H1 (cell line): ENCODE measurements around the gene BTD. TPM values are rescaled to one million over a fixed set of nuclear protein-coding genes. Genes with fewer than 3 reads are reported as not detected.

Source experiments
- CTCF ChIA-PET: fragments of 300-600 bp; sonication (Branson Sonifier 250); formaldehyde crosslinking; loops from one replicate; lab custom pipeline; 2021; ENCODE audit not compliant: partially characterized antibody; lab: Charles Lee
- POLR2A ChIA-PET: fragments of 300-600 bp; sonication (Branson Sonifier 250); formaldehyde crosslinking; loops from one replicate; lab custom pipeline; 2021; ENCODE audit warnings: inconsistent platforms; ENCODE audit not compliant: partially characterized antibody; lab: Charles Lee
- DNase-seq, 2 experiments: peaks; one replicate each; pipeline versions ENCODE4 v3.0.0 to v3.0.0-alpha.2; 2010 to 2022; ENCODE audit warnings: low spot score in 2 of 2, low read depth in 1 of 2, mixed read lengths in 1 of 2
- FAIRE-seq: peaks from 2 replicates; lab custom pipeline; 2011; peaks lifted over from hg19 to GRCh38; lab: Jason Lieb, UNC
- H2AFZ ChIP-seq: 2 replicates; pipeline ENCODE4 v1.8.1; 2012; ENCODE audit warnings: low read length, inconsistent platforms
- H2AK5ac ChIP-seq: 2 replicates; pipeline ENCODE4 v1.6.1; 2013; ENCODE audit warnings: low read depth, low read length
- H2BK120ac ChIP-seq: replicated peaks from 2 replicates; pipeline ENCODE3; 2013; ENCODE audit warnings: low read depth, low read length, inconsistent platforms
- H2BK12ac ChIP-seq: 2 replicates; pipeline ENCODE4 v1.6.1; 2013; ENCODE audit warnings: low read depth, low read length
- H2BK15ac ChIP-seq: 2 replicates; pipeline ENCODE4 v1.6.1; 2013; ENCODE audit warnings: low read length
- H2BK20ac ChIP-seq: 2 replicates; pipeline ENCODE4 v1.6.1; 2013; ENCODE audit warnings: low read length
- H2BK5ac ChIP-seq: 2 replicates; pipeline ENCODE4 v1.6.1; 2013; ENCODE audit warnings: low read depth, low read length
- H3K14ac ChIP-seq: 2 replicates; pipeline ENCODE4 v1.6.1; 2013; ENCODE audit warnings: inconsistent platforms; ENCODE audit not compliant: insufficient read length
- H3K18ac ChIP-seq: 2 replicates; pipeline ENCODE4 v1.6.1; 2013; ENCODE audit warnings: low read length; ENCODE audit errors: extremely low read depth
- H3K23ac ChIP-seq: 2 replicates; pipeline ENCODE4 v1.6.1; 2013; ENCODE audit warnings: inconsistent platforms; ENCODE audit not compliant: insufficient read length
- H3K23me2 ChIP-seq: 2 replicates; pipeline ENCODE4 v1.6.1; 2013; ENCODE audit warnings: low read depth, low read length
- H3K27ac ChIP-seq: 2 replicates; pipeline ENCODE4 v1.6.1; 2011; ENCODE audit warnings: low read depth, low read length, inconsistent platforms
- H3K27me3 ChIP-seq, 4 experiments: replicated peaks in 1 of 4; 1 replicate in 1 of 4; 2 replicates in 3 of 4; pipeline versions ENCODE4 v1.6.1 to v1.8.1; 2011 to 2013; ENCODE audit warnings: low read length in 3 of 4, mild to moderate bottlenecking in 3 of 4, inconsistent platforms in 2 of 4, mixed read lengths in 2 of 4, moderate library complexity in 1 of 4; ENCODE audit not compliant: control insufficient read depth in 3 of 4, insufficient read depth in 3 of 4; ENCODE audit errors: extremely low read depth in 1 of 4
- H3K36me3 ChIP-seq, 4 experiments: 2 replicates each; pipeline versions ENCODE4 v1.6.1 to v1.8.1; 2011 to 2013; ENCODE audit warnings: mild to moderate bottlenecking in 4 of 4, low read length in 3 of 4, moderate library complexity in 2 of 4, control low read depth in 1 of 4, inconsistent platforms in 1 of 4; ENCODE audit not compliant: insufficient read depth in 4 of 4, control insufficient read depth in 2 of 4
- H3K4ac ChIP-seq: replicated peaks from 2 replicates; pipeline ENCODE3; 2013; ENCODE audit warnings: low read length, low read depth, mixed read lengths, inconsistent platforms; ENCODE audit not compliant: insufficient read length
- H3K4me1 ChIP-seq, 4 experiments: replicated peaks in 1 of 4; 1 replicate in 1 of 4; 2 replicates in 3 of 4; pipeline versions ENCODE4 v1.6.1 to v1.8.1; 2011 to 2013; ENCODE audit warnings: low read length in 3 of 4, inconsistent platforms in 2 of 4, mixed read lengths in 1 of 4; ENCODE audit not compliant: insufficient read depth in 4 of 4, control insufficient read depth in 3 of 4
- H3K4me2 ChIP-seq, 2 experiments: 2 replicates each; pipeline versions ENCODE4 v1.6.1 to v1.8.1; 2011 to 2013; ENCODE audit warnings: low read depth in 2 of 2, low read length in 2 of 2, control low read depth in 1 of 2, inconsistent platforms in 1 of 2, mild to moderate bottlenecking in 1 of 2; ENCODE audit not compliant: insufficient read depth in 1 of 2
- H3K4me3 ChIP-seq, 4 experiments: fragments of 200-600, 300-600 bp in 1 of 4; sonication (generic), shearing (Covaris generic), sonication (Bioruptor Twin) in 1 of 4; 2 replicates each; pipeline versions ENCODE4 v1.5.1 to v1.8.1; 2011 to 2016; ENCODE audit warnings: low read length in 4 of 4, low read depth in 3 of 4, control low read depth in 2 of 4, inconsistent platforms in 2 of 4, mild to moderate bottlenecking in 2 of 4, mixed read lengths in 1 of 4, moderate library complexity in 1 of 4; ENCODE audit not compliant: insufficient read depth in 2 of 4; ENCODE audit errors: extremely low read depth in 1 of 4
- H3K56ac ChIP-seq: replicated peaks from 2 replicates; pipeline ENCODE3; 2013; ENCODE audit warnings: low read depth, mild to moderate bottlenecking, mixed read lengths, low read length, inconsistent platforms; ENCODE audit not compliant: insufficient read length
- H3K79me1 ChIP-seq: 2 replicates; pipeline ENCODE4 v1.6.1; 2013; ENCODE audit warnings: low read depth, low read length, control low read depth
- H3K79me2 ChIP-seq, 2 experiments: 2 replicates each; pipeline versions ENCODE4 v1.6.1 to v1.8.1; 2012 to 2013; ENCODE audit warnings: low read length in 2 of 2, mild to moderate bottlenecking in 2 of 2, inconsistent platforms in 1 of 2; ENCODE audit not compliant: insufficient read depth in 2 of 2, control insufficient read depth in 1 of 2
- H3K9ac ChIP-seq, 4 experiments: replicated peaks in 1 of 4; 1 replicate in 1 of 4; 2 replicates in 3 of 4; pipeline versions ENCODE4 v1.6.1 to v1.8.1; 2011 to 2013; ENCODE audit warnings: low read depth in 3 of 4, low read length in 3 of 4, control low read depth in 2 of 4, mild to moderate bottlenecking in 2 of 4, moderate library complexity in 2 of 4, inconsistent platforms in 1 of 4; ENCODE audit errors: extremely low read depth in 1 of 4
- H3K9me3 ChIP-seq, 2 experiments: 2 replicates each; pipeline versions ENCODE4 v1.6.1 to v1.8.1; 2012 to 2013; ENCODE audit warnings: mild to moderate bottlenecking in 2 of 2, moderate library complexity in 2 of 2, control low read depth in 1 of 2, inconsistent platforms in 1 of 2, low read depth in 1 of 2, low read length in 1 of 2, mixed read lengths in 1 of 2; ENCODE audit not compliant: insufficient read depth in 2 of 2
- H4K20me1 ChIP-seq, 2 experiments: replicated peaks in 1 of 2; 2 replicates each; pipeline versions ENCODE3 to v1.8.1; 2011 to 2013; ENCODE audit warnings: inconsistent platforms in 2 of 2, low read length in 2 of 2, mild to moderate bottlenecking in 1 of 2; ENCODE audit not compliant: insufficient read depth in 2 of 2, control insufficient read depth in 1 of 2
- H4K5ac ChIP-seq: 2 replicates; pipeline ENCODE4 v1.6.1; 2013; ENCODE audit warnings: low read length, low read depth, mixed read lengths, inconsistent platforms; ENCODE audit not compliant: insufficient read length
- H4K8ac ChIP-seq: 2 replicates; pipeline ENCODE4 v1.8.0; 2013; ENCODE audit warnings: mild to moderate bottlenecking, moderate library complexity, low read length, inconsistent platforms; ENCODE audit not compliant: insufficient read depth; ENCODE audit errors: extremely low read depth
- H4K91ac ChIP-seq: replicated peaks from 2 replicates; pipeline ENCODE3; 2013; ENCODE audit warnings: low read length, mixed read lengths, inconsistent platforms; ENCODE audit not compliant: insufficient read length
- ASH2L ChIP-seq: fragments of 200-600, 300-600 bp; sonication (generic); IDR thresholded peaks from one replicate; pipeline ENCODE4 v1.7.1; 2017; ENCODE audit warnings: low read length
- CEBPB ChIP-seq: IDR thresholded peaks from 2 replicates; pipeline ENCODE4 v1.6.1; 2012; ENCODE audit warnings: low read depth, low read length
- E2F6 ChIP-seq: IDR thresholded peaks from 2 replicates; pipeline ENCODE4 v1.6.1; 2012; ENCODE audit warnings: inconsistent platforms
- EGR1 ChIP-seq: IDR thresholded peaks from 2 replicates; pipeline ENCODE4 v1.6.1; 2011; ENCODE audit warnings: low read depth, low read length, borderline replicate concordance
- EP300 ChIP-seq, 2 experiments: IDR thresholded peaks; 1 replicate in 1 of 2; 2 replicates in 1 of 2; pipeline ENCODE4 v1.6.1; 2011 to 2012; ENCODE audit warnings: low read depth in 2 of 2, low read length in 2 of 2, mild to moderate bottlenecking in 2 of 2, borderline replicate concordance in 1 of 2, inconsistent platforms in 1 of 2, moderate library complexity in 1 of 2
- JUND ChIP-seq: IDR thresholded peaks from 2 replicates; pipeline ENCODE4 v1.6.1; 2011; ENCODE audit warnings: mild to moderate bottlenecking, improper control_type of control experiment, low read length
- NANOG ChIP-seq: IDR thresholded peaks from 2 replicates; pipeline ENCODE4 v1.6.1; 2011; ENCODE audit warnings: low read length, low read depth, mild to moderate bottlenecking, inconsistent platforms; ENCODE audit not compliant: insufficient read depth, poor library complexity, severe bottlenecking
- NRF1 ChIP-seq: IDR thresholded peaks from 2 replicates; pipeline ENCODE4 v1.6.1; 2011; ENCODE audit warnings: mild to moderate bottlenecking, low read depth, low read length, improper control_type of control experiment
- SIX5 ChIP-seq: IDR thresholded peaks from 2 replicates; pipeline ENCODE4 v1.6.1; 2011; ENCODE audit warnings: mild to moderate bottlenecking, low read depth, low read length
- TCF12 ChIP-seq: IDR thresholded peaks from 2 replicates; pipeline ENCODE4 v1.6.1; 2011; ENCODE audit warnings: low read depth, mild to moderate bottlenecking, low read length
- WGBS, 2 experiments: shearing (Covaris generic) in 1 of 2; methylation state at CpG; one replicate each; pipeline versions ENCODE4 v1.1.6 to v1.1.7; 2013 to 2015; ENCODE audit warnings: low lambda C conversion rate in 2 of 2, mixed read lengths in 2 of 2, inconsistent platforms in 1 of 2, low coverage in 1 of 2, missing lambda C conversion rate in 1 of 2; ENCODE audit not compliant: insufficient replicate concordance in 2 of 2, insufficient coverage in 1 of 2, insufficient read length in 1 of 2; ENCODE audit errors: extremely low coverage in 1 of 2, missing lambda C conversion rate in 1 of 2; 5-methylcytosine and 5-hydroxymethylcytosine counted together
- polyA plus RNA-seq, 7 experiments: library from polyadenylated mRNA; depleted of rRNA in 3 of 7; stranded (reverse) in 5 of 7; unstranded in 2 of 7; fragments of >200 nt in 5 of 7; fragments of 200-250 nt in 2 of 7; gene quantifications; 1 replicate in 5 of 7; 2 replicates in 1 of 7; 4 replicates in 1 of 7; pipeline versions ENCODE4 v1.2.1 to v1.2.3, GENCODE V29; 2011 to 2013; ENCODE audit warnings: missing spikeins in 2 of 7, mixed read lengths in 2 of 7
- total RNA-seq: library from RNA; stranded (reverse); fragmentation: NEBNext Ultra II Directional; extraction: Animal tissue kit (Norgen Biotek cat#: 25700); gene quantifications from 2 replicates; pipeline ENCODE4 v1.2.1, GENCODE V29; 2021

Gene BTD
- total and polyA plus RNA-seq, 2 of the 8 experiments (the other 6 are each of a cell fraction or from before 2014, with no cell fraction given) = 21.8 to 36.7 TPM

- TF ChIP-seq EGR1 (no peak), CEBPB (no peak), SIX5 (no peak), JUND (no peak), EP300 (IDR thresholded peaks at IDR 0.05; ENCODE audit: borderline replicate concordance in 1 of 2, low read depth in 2 of 2, low read length in 2 of 2) (no peak), NRF1 (no peak), NANOG (no peak), E2F6 (no peak), TCF12 (no peak), ASH2L (no peak)
- no peak overlapping the region for H2BK15ac ChIP-seq
- FAIRE-seq (no peak), DNase-seq (no peak)
- peaks cover 0 to 3% (median 0%) of the 10 kb centered on the region in 4 experiments; a peak in 1 of 8 replicates for H3K36me3 ChIP-seq
- H3K9ac ChIP-seq = no peak overlapping the region
- 92% methylated on average over 6 of the region's 6 CpGs; no CpG with 5 or more reads in 1 of the 2 experiments for WGBS, 2 experiments
- H2BK5ac ChIP-seq = no peak overlapping the region
- POLR2A ChIA-PET = no interaction called here
- no peak overlapping the region for H3K23ac ChIP-seq
- H2BK20ac ChIP-seq = no peak overlapping the region
- H3K27ac ChIP-seq = no peak overlapping the region
- H4K91ac ChIP-seq = no peak overlapping the region
- H3K4me2 ChIP-seq = no peak overlapping the region
- no peak overlapping the region for H3K18ac ChIP-seq
- no peak overlapping the region for H3K56ac ChIP-seq
- H3K27me3 ChIP-seq = no peaks in the 10 kb centered on the region
- H2BK120ac ChIP-seq = no peak overlapping the region
- H3K79me2 ChIP-seq = no peaks in the 10 kb centered on the region
- H2AFZ ChIP-seq = no peak overlapping the region
- peaks cover 5 to 23% (median 9%) of the 10 kb centered on the region in 4 experiments; a peak in 6 of 7 replicates for H3K4me1 ChIP-seq
- no peaks in the 10 kb centered on the region for H3K9me3 ChIP-seq
- no peaks in the 10 kb centered on the region for H4K20me1 ChIP-seq
- CTCF ChIA-PET = interaction anchor here (0.5 kb wide), 1 partner anchor 17 kb away, joined by 3 read pairs; no protein-coding TSS in a partner anchor
- no peaks in the 10 kb centered on the region for H3K79me1 ChIP-seq
- H4K5ac ChIP-seq = no peak overlapping the region
- no peak overlapping the region for H3K4ac ChIP-seq
- no peak overlapping the region for H2AK5ac ChIP-seq
- no peak overlapping the region for H3K14ac ChIP-seq
- no peaks in the 10 kb centered on the region for H3K23me2 ChIP-seq
- H4K8ac ChIP-seq = no peak overlapping the region
- no peak overlapping the region for H2BK12ac ChIP-seq
- H3K4me3 ChIP-seq = no peak overlapping the region
These were observed 36.8 kb downstream of the BTD start for GRCh38 chr3:15638193-15638890.
